Esophagus muscularis mucosa (tissue), 4 donors: Measurements from ENCODE around the gene C5orf58. TPM values are rescaled to one million over a fixed set of nuclear protein-coding genes. Genes with fewer than 3 reads are reported as not detected.
"Not testable (repeated sequence)": the region's sequence is repeated elsewhere in the genome, so short reads cannot be mapped to it uniquely, and the experiment has no call there.

Experiments
- DNase-seq: peaks from one replicate; pipeline ENCODE4 v3.0.0-alpha.2; 2017; ENCODE audit errors: extremely low spot score
- H3K27ac ChIP-seq, 4 donors: fragments of 200-600 bp; sonication (generic); replicated peaks in 1 of 4; 1 replicate in 3 of 4; 2 replicates in 1 of 4; pipeline ENCODE4 v1.5.1; 2016 to 2019; ENCODE audit warnings: mild to moderate bottlenecking in 1 of 4
- H3K27me3 ChIP-seq, 4 donors: fragments of 200-600 bp; sonication (generic); one replicate each; pipeline versions ENCODE4 v1.5.1 to v1.6.0; 2016 to 2019
- H3K36me3 ChIP-seq, 4 donors: fragments of 200-600 bp; sonication (generic); one replicate each; pipeline ENCODE4 v1.5.1; 2016 to 2019
- H3K4me1 ChIP-seq, 4 donors: fragments of 200-600 bp; sonication (generic); one replicate each; pipeline ENCODE4 v1.5.1; 2016 to 2019
- H3K4me3 ChIP-seq, 4 donors: fragments of 200-600 bp; sonication (generic); 1 replicate in 2 of 4; 2 replicates in 2 of 4; pipeline ENCODE4 v1.5.1; 2016 to 2019; ENCODE audit warnings: mild to moderate bottlenecking in 4 of 4, moderate library complexity in 1 of 4
- H3K9me3 ChIP-seq, 4 donors: fragments of 200-600 bp; sonication (generic); 1 replicate in 3 of 4; 2 replicates in 1 of 4; pipeline ENCODE4 v1.5.1; 2016 to 2019
- EP300 ChIP-seq: sonication (generic); formaldehyde crosslinking; IDR thresholded peaks from one replicate; pipeline ENCODE4 v1.6.1; 2017; ENCODE audit warnings: antibody characterized with exemption
- POLR2A ChIP-seq: fragments of 450-650 bp; IDR thresholded peaks from one replicate; pipeline ENCODE4 v1.6.1; 2017; ENCODE audit warnings: antibody characterized with exemption, moderate library complexity, mild to moderate bottlenecking, low read depth
- POLR2AphosphoS5 ChIP-seq, 2 donors: sonication (generic); formaldehyde crosslinking; IDR thresholded peaks; one replicate each; pipeline ENCODE4 v1.6.1; 2017; ENCODE audit warnings: antibody characterized with exemption in 2 of 2
- WGBS: methylation state at CpG from one replicate; pipeline ENCODE4 v1.1.5; 2018; 5-methylcytosine and 5-hydroxymethylcytosine counted together
- intact Hi-C: fragments of 100-400 bp; cut with DNase I; formaldehyde crosslinking; loops from one replicate; pipeline ENCODE4 v1.15.1; 2023
- total RNA-seq, 4 donors: library from RNA; depleted of rRNA; stranded (reverse); fragments of >200 nt; gene quantifications; one replicate each; pipeline versions ENCODE4 v1.1.0 to v1.2.1, GENCODE V29; 2016
- TF ChIP-seq, protein P1 (sequence below), 3 experiments: fragments of 200-600 bp in 2 of 3; fragments of 450-650 bp in 1 of 3; sonication (generic) in 2 of 3; IDR thresholded peaks; one replicate each; pipeline ENCODE4 v1.5.1; 2017 to 2019; ENCODE audit warnings: antibody characterized with exemption in 3 of 3, mild to moderate bottlenecking in 2 of 3, moderate library complexity in 1 of 3

Gene C5orf58
- total RNA-seq, 4 donors from 2014 or later, result 6.5 TPM; not detected in 3

DNA sequence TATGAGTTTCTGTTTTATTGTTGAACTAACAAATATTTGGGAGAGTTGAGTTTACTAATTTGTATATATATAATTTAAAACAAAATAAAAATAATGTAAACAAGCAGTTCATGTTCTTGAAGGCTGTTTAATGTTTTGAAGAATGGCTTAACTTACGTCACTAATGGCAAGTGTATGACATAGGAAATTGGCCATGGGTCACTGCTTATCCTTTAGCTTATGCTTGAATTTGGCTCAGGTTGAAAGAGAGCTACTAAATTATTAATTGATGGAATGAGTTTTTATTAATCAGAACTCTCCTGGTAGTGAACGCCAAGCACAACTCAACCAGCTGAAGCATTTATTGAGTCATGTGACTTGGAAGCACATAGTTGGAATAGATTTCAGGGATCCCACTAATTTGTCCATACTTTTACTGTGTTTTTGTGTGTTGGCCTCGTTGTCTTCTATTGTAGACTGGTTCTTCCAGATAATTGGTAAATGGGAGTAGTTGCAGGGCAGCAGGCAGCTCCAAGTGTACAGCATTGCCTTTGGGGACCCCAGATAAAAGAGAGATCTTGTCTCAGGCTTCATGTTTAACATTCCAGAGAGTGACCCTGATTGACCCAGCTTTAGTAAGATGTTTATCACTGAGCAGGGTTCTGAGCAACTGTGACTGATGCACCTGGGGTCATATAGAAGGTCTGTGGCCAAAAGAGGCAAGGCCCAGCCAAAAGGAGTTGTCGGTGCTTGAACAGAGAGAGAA, 13.5 kb downstream of the C5orf58 start:
- H3K4me1 ChIP-seq, result peaks cover 0 to 24% (median 5%) of the 10 kb centered on the region in 4 donors
- intact Hi-C loops, result no loop called here
- H3K9me3 ChIP-seq, result no peaks in the 10 kb centered on the region
- DNase-seq, result peak; percentile 39
- peaks cover 0 to 17% (median 0%) of the 10 kb centered on the region in 4 donors for H3K36me3 ChIP-seq
- no peaks in the 10 kb centered on the region for H3K27me3 ChIP-seq
- TF ChIP-seq POLR2A (no peak), EP300 (no peak), POLR2AphosphoS5 (IDR thresholded peaks at IDR 0.05) (no peak)
- TF ChIP-seq, protein P1, sequence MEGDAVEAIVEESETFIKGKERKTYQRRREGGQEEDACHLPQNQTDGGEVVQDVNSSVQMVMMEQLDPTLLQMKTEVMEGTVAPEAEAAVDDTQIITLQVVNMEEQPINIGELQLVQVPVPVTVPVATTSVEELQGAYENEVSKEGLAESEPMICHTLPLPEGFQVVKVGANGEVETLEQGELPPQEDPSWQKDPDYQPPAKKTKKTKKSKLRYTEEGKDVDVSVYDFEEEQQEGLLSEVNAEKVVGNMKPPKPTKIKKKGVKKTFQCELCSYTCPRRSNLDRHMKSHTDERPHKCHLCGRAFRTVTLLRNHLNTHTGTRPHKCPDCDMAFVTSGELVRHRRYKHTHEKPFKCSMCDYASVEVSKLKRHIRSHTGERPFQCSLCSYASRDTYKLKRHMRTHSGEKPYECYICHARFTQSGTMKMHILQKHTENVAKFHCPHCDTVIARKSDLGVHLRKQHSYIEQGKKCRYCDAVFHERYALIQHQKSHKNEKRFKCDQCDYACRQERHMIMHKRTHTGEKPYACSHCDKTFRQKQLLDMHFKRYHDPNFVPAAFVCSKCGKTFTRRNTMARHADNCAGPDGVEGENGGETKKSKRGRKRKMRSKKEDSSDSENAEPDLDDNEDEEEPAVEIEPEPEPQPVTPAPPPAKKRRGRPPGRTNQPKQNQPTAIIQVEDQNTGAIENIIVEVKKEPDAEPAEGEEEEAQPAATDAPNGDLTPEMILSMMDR (IDR thresholded peaks at IDR 0.05), result no peak
- no peak overlapping the region for H3K27ac ChIP-seq
- no peak overlapping the region for H3K4me3 ChIP-seq
- WGBS, result 82% methylated on average over 4 of the region's 4 CpGs

DNA sequence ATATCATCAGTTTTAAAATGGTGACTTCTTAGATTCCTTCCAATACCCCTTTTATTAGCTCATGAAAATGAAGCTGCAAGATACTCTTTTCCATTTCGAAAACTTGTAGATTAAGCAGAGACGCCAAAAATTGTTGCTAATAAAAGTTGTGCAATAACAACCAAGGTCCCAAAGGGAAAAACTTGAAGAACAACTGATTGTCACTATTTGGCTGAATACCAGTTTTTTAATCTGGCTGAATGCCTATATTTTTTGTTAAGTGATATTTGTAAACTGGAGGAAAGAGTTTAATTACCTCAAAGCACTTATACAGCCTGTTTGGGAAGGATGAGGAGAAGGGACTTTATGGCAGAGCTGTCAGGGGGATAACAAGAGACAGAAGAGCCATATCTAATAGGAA, 14.6 kb downstream of the C5orf58 start:
- intact Hi-C loops, result no loop called here
- no peak for DNase-seq
- 82% methylated on average over 2 of the region's 2 CpGs for WGBS
- Histone ChIP-seq H3K36me3 (peaks cover 0 to 18% (median 0%) of the 10 kb centered on the region in 4 donors), H3K27me3 (no peaks in the 10 kb centered on the region), H3K27ac (no peak overlapping the region), H3K4me3 (no peak overlapping the region), H3K4me1 (peaks cover 0 to 35% (median 14%) of the 10 kb centered on the region in 4 donors), H3K9me3 (no peaks in the 10 kb centered on the region)
- TF ChIP-seq EP300, result no peak
- TF ChIP-seq POLR2A, result no peak
- TF ChIP-seq, protein P1 (IDR thresholded peaks at IDR 0.05), result no peak
- TF ChIP-seq POLR2AphosphoS5 (IDR thresholded peaks at IDR 0.05), result no peak

DNA sequence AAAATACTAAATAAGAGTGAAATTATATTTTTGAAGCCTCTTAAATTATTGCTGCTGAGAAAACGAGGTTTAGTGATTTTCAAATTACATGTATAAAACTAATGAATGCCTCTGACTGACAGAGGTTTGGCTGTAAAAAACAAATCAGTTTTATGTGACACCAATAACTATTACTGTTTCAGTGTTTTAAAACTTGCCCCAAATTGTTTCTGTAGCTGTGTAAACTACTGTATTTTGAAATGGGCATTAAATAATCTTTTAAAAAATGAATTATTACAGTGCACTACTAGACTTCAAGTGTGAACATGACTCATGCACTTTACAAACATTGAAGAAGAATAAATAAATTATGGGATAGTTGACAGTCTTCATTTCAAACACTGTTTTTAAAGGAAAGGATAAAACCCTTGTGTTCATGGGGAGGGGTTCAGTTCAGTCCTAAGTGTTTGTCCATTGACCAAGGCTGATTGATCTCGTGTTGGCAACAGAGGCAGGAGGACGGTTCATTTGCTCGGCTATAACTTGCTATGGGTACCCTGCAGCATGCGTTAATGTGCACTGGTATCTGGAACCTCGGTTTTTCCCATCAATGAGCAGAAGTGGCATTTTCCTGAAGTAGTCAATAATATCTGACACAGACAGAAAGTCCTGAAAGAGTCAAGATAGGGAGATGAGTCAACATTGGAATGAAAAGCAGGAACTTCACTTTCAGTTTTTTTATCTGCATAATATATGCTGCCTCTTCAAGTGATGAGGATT, 15.6 kb downstream of the C5orf58 start:
- H3K4me3 ChIP-seq, result no peak overlapping the region
- peak; percentile 31 for DNase-seq
- no peaks in the 10 kb centered on the region for H3K9me3 ChIP-seq
- H3K4me1 ChIP-seq, result peaks cover 0 to 45% (median 24%) of the 10 kb centered on the region in 4 donors
- no peak overlapping the region for H3K27ac ChIP-seq
- 92% methylated on average over 6 of the region's 6 CpGs for WGBS
- no peaks in the 10 kb centered on the region for H3K27me3 ChIP-seq
- peaks cover 0 to 22% (median 0%) of the 10 kb centered on the region in 4 donors for H3K36me3 ChIP-seq
- TF ChIP-seq EP300, result no peak
- no peak for TF ChIP-seq POLR2A
- no peak for TF ChIP-seq POLR2AphosphoS5 (IDR thresholded peaks at IDR 0.05)
- TF ChIP-seq, protein P1 (IDR thresholded peaks at IDR 0.05), result no peak
- intact Hi-C loops, result no loop called here

DNA sequence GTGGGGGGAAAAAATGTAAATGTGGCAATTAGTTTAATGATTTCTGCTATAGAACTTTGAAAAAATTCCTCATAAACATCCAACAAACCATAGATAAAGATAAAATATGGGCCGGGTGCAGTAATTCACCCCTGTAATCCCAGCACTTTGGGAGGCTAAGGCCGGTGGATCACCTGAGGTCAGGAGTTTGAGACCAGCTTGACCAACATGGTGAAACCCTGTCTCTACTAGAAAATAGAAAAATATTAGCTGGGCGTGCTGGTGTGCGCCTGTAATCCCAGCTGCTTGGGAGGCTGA, 16.1 kb downstream of the C5orf58 start:
- intact Hi-C loops, H3K27ac ChIP-seq, H3K9me3 ChIP-seq, H3K4me3 ChIP-seq, H3K27me3 ChIP-seq: not testable (repeated sequence)
- DNase-seq, result peak; percentile 10
- H3K36me3 ChIP-seq, result peaks cover 0 to 22% (median 0%) of the 10 kb centered on the region in 4 donors
- WGBS, result 97% methylated on average over 4 of the region's 4 CpGs
- H3K4me1 ChIP-seq, result peaks cover 0 to 50% (median 29%) of the 10 kb centered on the region in 4 donors

DNA sequence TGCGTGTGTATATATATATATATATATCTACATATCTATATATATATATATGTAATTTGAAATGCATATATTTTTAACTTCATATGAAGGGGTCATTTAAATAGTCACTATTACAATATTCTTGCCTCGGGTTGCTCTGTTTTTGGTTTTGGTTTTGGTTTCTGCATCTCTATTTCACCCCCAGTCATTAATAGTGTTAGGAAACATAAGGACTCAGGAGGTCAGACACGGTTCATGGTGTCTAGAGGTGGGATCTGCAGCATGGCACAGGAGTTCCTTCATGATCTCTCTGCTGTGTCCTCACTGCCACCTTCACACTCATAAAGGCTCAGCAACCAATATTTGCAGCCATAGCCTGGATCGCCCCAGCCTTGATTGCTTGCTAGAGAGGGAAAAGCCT, 16.6 kb downstream of the C5orf58 start:
- 81% methylated on average over 4 of the region's 4 CpGs for WGBS
- intact Hi-C loops, result no loop called here
- Histone ChIP-seq H3K36me3 (peaks cover 0 to 22% (median 0%) of the 10 kb centered on the region in 4 donors), H3K27ac (no peak overlapping the region), H3K27me3 (no peaks in the 10 kb centered on the region), H3K9me3 (no peaks in the 10 kb centered on the region), H3K4me3 (no peak overlapping the region), H3K4me1 (peaks cover 0 to 55% (median 33%) of the 10 kb centered on the region in 4 donors)
- DNase-seq, result peak; percentile 74
- TF ChIP-seq, protein P1 (IDR thresholded peaks at IDR 0.05), result no peak
- TF ChIP-seq POLR2A (no peak), EP300 (no peak), POLR2AphosphoS5 (IDR thresholded peaks at IDR 0.05) (no peak)
